DMS153 (cell line): Measurements from ENCODE around the gene AKAP6.
"Not testable (repeated sequence)": the region's sequence is repeated elsewhere in the genome, so short reads cannot be mapped to it uniquely, and the experiment has no call there.

Experiments used
- DNase-seq: peaks from one replicate; lab custom pipeline; 2025; lab: John Stamatoyannopoulos, UW

AKAP6 gene

DNA sequence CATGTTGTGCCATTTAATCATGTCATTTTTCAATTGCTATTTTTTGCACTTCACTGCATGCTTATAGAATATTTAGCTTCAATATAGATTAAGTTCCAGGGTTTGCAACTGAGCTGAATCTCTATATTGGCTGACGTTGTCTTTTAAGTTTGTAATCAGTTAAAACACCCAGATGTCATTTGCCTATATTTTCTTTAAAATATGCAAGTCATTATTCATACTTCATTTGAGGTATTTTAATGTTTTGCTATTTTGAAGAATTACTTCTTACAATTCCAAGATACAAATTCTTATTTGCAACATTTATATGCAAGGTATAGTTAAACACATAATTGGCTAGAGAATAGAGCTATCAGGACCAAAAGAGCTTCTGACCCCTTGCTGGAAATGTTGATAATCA, 434.6 kb downstream of the AKAP6 start:
- no peak for DNase-seq

- DNase-seq = no peak
Observed at GRCh38 chr14:32764131-32764530, 435.0 kb downstream of the AKAP6 start.

GRCh38 chr14:32770422-32770821, 441.3 kb downstream of the AKAP6 start:
- DNase-seq = no peak

GRCh38 chr14:32774214-32774613, 445.1 kb downstream of the AKAP6 start:
- no peak for DNase-seq

- no peak for DNase-seq
Observed at GRCh38 chr14:32779840-32780239, 450.7 kb downstream of the AKAP6 start.

DNA sequence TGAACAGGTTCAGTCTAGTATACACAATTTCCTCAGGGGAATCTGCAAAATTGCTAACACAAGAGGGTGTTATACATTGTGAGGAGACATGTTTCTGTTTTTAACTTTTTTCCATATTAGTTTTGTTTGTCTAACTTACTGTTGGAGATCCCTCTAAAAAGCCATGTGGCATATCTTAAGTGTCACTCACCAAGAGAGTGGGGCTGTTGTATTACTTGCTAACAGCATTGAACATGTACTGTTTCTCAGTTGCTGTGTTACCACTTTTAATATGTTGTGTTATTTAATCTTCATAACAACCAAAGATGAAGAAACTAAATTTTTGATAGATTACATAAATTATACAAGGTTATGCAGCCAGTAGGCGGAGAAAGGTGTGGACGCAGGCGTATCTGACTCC, 455.3 kb downstream of the AKAP6 start:
- DNase-seq = no peak

- no peak for DNase-seq
Observed at GRCh38 chr14:32785585-32785984, 456.5 kb downstream of the AKAP6 start.

DNA sequence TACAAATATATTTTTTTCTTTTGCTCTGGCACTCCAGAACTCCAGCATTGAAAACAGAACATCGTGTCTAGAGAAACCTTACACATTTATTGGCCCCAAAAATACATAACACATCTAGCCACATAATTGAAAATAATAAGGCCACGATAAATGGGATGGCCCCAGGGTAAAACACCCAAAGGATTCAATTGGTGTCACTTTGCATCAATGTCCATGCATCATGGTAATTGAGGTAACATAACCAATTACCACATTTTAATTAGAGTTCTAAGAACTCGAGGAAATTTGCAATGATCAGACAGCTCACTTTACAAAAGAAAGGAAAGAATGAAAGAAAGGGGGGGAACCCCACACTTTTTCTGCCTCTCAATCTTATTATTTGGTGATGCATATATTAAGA, 457.8 kb downstream of the AKAP6 start:
- no peak for DNase-seq

DNA sequence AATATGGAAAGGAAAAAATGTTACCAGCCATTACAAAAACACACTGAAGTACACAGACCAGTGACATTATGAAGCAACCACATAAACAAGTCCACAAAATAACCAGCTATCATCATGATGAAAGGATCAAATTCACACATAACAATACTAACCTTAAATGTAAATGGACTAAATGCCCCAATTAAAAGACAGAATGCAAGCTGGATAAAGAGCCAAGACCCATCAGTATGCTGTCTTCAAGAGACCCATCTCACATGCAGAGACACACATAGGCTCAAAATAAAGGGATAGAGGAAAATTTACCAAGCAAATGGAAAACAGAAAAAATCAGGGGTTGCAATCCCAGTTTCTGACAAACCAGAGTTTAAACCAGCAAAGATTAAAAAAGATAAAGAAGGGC, 463.9 kb downstream of the AKAP6 start:
- DNase-seq = not testable (repeated sequence)

DNA sequence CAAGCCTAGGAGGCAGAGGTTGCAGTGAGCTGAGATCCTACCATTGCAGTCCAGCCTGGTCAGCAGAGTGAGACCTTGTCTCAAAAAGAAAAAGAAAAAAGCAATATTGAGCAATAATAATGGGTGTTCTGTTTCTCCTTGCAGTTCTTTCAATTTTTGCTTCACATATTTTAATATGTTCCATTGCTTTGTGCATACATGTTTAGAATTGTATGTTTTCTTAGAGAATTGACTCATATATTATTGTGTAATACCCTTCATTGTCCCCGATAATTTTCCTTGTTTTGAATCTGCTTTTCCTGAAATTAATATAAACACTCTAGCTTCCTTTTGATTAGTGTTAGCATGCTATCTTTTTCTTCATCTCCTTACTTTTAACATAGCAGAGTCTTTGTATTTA, 471.2 kb downstream of the AKAP6 start:
- DNase-seq = no peak

- no peak for DNase-seq
Observed at GRCh38 chr14:32802295-32802694, 473.2 kb downstream of the AKAP6 start.

- DNase-seq = no peak
Observed at GRCh38 chr14:32805979-32806378, 476.9 kb downstream of the AKAP6 start.

GRCh38 chr14:32808644-32809043, 479.5 kb downstream of the AKAP6 start:
- DNase-seq = peak; percentile 61

GRCh38 chr14:32809255-32809654, 480.2 kb downstream of the AKAP6 start:
- no peak for DNase-seq

- DNase-seq = no peak
Observed at GRCh38 chr14:32813401-32813800, 484.3 kb downstream of the AKAP6 start.

- no peak for DNase-seq
Observed at GRCh38 chr14:32814721-32815120, 485.6 kb downstream of the AKAP6 start.

- DNase-seq = no peak
Observed at GRCh38 chr14:32816588-32816987, 487.5 kb downstream of the AKAP6 start.

GRCh38 chr14:32817780-32818179, 488.7 kb downstream of the AKAP6 start:
- no peak for DNase-seq

DNA sequence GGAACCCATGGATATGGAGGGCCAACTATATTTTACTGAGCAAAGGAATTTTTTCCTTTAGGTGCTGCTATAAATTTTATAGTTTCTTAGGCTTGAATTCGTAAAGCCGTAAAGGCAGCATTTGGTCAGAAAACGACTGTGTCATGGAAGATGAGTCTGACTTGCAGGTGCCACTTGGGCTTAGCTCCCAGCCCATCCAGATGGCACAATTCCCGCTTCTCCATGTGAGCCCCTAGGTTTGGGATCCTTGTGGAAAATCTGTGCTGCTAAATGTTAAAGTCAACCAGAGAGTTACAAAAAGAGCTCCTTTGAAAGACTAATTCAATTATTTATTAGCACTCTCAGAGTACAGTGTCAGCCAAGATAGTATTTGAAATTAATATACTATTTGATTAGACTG, 489.5 kb downstream of the AKAP6 start:
- DNase-seq = no peak

DNA sequence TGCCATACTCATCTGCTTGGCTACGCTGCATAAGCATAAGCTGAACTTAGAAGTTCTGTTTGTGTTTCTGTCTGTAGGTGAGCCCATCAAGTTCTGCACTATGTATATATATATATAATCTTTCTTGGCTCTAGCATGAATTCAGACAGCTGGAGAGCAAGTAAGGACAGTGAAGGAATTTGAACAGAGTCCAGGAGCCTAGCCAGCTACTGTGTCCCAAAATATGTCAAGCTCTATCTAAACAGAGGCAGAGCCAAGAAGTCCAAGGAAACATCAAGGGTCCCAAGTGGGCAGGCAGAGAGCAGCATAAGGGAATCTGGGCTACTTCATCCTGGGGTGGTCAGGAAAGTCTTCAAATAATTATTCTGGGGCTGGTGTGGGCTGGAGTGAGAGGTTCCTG, 491.1 kb downstream of the AKAP6 start:
- no peak for DNase-seq

DNA sequence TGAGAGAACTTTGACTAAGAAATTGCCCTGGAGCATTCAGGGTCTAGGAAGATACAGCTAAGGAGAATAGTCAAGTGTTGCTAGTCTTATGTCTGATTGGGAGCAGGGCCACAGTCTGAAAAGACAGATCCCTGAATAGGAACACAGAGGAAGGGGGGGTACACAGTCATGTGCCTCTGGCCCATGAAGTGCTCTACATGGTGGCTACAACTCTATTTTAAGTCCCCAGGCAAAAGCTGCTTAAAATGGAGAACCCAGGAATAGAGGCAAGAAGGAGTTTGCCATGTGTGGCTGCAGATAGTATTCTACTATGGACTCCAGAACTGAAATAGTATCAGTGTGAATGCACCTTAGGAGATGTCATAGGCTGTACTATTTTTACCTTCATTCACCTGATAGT, 491.6 kb downstream of the AKAP6 start:
- DNase-seq = no peak

GRCh38 chr14:32821964-32822653, 493.0 kb downstream of the AKAP6 start:
- DNase-seq = no peak

DNA sequence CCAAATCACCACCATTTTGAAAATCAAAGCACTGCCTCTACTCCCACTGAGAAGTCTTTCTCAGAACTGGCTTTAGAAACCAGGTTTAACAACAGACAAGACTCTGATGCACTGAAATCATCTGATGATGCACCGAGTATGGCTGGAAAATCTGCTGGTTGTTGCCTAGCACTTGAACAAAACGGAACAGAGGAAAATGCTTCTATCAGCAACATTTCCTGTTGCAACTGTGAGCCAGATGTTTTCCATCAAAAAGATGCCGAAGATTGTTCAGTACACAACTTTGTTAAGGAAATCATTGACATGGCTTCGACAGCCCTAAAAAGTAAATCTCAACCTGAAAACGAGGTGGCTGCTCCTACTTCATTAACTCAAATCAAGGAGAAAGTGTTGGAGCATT, 494.6 kb downstream of the AKAP6 start:
- DNase-seq = no peak

- DNase-seq = no peak
Observed at GRCh38 chr14:32824195-32824594, 495.1 kb downstream of the AKAP6 start.

DNA sequence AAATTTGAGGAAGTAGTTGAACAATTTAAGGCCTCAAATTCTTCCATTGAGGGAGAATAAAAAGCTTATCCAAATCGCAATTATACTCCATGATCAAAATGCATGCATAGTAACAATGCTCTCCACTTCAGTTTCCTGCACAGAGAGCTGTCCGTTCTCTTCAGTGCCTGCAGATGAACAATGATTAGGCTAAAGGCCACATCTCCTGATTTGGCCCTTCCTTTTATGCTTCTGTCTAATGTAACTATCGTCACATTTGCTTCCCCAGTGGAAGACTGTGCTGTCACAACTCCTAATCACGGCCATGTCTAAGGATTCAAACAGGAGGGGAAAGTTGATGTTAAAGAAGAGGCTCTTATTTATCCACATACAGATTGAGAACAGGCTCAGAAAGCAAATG, 496.0 kb downstream of the AKAP6 start:
- no peak for DNase-seq
